ENCODE data around the gene CACNA1C.

CACNA1C gene

DNA sequence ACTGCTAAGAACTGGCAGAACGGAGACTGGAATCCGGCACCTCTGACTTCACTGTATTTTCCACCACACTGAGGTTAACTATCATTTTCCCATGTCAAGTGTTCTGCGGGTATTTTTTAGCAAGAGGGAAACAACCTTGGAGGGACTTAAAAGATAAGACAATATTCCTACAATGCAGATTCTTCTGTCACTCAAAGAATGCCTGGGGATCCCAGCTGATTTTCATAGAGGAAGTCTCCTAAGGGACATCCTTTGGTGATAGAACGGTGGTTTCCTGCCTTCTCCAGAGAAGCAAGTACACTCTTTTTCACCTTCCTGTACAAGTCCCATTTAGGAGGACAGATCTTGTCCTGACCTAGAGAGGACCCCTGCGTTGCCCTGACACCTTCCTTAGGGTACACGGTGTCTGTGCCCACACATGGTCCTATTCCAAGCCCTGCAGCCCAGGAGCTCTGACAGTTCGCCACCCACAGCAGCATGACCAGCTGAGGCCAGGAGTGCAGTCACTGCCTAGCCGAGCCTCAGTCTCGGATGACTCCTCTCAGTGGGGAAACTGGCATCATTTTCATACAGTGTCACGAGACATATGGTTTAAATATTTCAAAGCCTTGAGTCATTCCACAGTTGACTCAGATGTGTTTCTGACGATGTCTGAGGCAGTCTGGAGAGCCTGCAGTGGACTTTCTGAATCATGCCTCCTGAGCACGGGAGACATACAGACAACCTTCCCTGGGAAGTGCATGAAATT, 560.7 kb downstream of the CACNA1C start:
- DNase-seq = no peak

DNA sequence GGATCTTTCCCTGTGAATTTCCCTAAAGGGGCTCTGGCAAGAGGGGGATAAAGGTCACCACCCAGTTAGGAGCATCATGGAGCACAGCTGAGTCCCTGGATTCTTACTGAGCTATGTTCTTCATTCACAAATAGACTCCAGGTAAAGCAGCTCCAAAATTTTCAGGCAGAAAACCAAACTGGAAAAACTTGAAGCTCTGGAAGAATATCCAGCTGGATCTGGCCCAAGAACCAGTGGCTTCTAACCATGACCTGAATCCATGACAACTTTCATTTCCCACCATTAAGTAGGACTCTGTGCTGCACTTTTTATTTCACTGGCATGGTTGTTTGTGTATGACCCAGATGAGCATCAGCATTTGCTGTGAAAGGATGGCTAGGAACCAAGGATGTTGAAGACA, 561.6 kb downstream of the CACNA1C start:
- DNase-seq = no peak

DNA sequence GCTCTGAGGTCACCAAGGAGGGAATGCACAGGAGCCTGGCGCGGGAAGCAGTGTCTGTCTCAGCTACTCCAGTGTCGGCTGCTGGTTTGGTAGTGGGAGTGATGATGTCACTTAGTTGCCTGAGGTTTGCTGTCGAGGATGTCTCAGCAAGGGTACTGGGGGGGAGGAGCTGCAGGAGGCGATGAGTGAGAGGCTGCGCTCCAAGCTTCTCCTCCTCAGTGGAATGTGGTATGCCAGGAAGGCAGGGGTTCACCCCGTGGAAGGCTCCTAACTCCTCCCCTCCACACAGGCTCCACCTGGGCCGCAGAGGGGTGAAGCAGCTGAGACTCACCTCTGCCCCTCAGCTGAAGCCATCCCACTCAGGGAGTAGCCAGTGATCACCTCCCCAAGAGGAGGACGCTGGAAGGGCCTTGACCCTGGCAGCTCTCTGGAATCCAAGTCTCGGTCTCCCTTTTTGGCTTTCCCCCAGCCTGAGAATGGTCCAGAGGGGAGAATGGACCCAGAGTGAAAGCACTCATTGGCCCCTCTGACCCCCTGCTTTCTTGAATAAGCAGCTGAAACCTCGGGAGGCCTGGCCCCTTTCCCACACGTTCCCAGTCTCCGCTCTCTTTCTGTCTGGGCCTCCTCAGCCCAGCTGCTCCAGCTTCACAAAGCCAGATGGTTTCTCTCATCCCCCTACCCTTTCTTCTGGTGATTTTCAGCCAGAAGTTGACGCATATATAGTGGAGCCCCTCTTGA, 563.0 kb downstream of the CACNA1C start:
- no peak for DNase-seq

- no peak for DNase-seq
Observed at GRCh38 chr12:2616763-2617162, 564.0 kb downstream of the CACNA1C start.

DNA sequence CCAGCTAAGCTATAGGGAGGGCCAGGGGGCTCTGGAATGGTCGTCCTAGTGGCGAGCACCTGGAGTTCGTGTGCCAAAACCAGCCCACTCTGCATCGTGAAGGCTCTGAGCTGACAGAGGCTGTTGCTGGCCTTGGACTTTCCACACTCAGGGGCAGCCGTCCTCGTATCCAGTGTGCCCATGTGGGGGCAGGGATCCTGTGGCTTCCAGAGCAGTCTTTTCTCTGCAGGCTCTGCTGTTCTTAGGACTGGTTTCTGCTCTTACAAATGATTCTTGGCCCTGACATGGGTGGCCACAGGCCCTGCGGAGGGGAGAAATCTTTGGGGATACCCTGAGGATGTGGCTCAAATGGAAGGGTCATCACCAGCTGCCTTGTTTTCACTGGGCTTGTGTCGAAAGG, 564.6 kb downstream of the CACNA1C start:
- no peak for DNase-seq

GRCh38 chr12:2618291-2618995, 565.7 kb downstream of the CACNA1C start:
- no peak for DNase-seq

DNA sequence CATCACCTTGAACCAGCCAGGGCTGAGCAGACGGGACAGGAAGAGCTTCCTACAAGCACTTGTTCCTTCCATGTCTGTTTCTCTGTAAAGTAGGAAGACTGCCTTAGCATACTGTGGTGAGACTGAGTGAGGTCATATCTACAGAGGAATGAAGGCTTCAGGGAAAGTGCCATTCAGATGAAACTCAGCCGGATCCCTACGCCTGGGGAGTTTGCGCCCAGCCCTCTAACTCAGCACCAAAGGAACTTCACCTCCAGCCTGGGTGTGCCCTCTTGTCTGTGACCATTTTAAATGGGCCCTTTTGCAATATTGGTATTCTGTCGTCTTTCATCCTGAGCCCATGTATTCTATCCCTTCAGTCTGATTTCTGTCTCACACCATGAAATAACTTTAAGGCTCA, 566.3 kb downstream of the CACNA1C start:
- DNase-seq = no peak

GRCh38 chr12:2622460-2622859, 569.7 kb downstream of the CACNA1C start:
- DNase-seq = no peak

GRCh38 chr12:2623472-2623871, 570.7 kb downstream of the CACNA1C start:
- DNase-seq = no peak

DNA sequence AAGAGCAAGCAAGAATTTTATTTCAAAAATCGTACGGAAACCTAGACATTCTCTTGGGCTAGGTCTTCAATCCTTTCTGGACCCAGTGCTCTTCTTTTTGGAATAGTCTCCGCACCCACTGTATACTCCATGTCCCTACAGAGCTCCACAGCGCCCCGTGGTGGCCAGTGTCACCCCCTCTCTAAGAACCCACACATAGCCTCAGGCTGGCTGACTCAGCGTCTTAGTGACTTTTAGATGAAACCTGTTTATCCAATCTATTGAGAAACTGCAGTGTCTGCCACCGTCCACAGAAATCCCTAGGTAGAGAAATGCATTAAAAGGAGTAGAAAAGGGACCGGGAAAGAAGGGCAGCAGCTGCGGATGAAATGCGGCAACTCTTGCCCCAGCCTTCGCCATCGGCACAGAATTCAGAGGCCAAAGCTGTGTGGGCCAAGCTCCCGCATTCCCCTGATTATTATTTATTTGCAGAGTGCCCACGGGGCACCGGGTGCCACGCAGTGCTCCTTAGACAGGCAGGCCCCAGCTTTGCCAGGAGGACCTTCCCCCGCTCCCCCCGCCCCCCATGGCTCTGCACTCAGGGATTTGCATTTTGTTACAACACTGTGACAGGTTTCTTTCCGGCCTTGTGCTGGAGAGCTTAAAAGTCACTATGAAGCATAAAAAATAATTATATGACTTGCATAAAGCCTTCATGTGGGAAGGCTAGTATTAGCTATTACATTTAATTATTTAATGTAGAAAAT, 571.9 kb downstream of the CACNA1C start:
- DNase-seq = no peak

- DNase-seq = no peak
Observed at GRCh38 chr12:2625289-2625612, 572.5 kb downstream of the CACNA1C start.

DNA sequence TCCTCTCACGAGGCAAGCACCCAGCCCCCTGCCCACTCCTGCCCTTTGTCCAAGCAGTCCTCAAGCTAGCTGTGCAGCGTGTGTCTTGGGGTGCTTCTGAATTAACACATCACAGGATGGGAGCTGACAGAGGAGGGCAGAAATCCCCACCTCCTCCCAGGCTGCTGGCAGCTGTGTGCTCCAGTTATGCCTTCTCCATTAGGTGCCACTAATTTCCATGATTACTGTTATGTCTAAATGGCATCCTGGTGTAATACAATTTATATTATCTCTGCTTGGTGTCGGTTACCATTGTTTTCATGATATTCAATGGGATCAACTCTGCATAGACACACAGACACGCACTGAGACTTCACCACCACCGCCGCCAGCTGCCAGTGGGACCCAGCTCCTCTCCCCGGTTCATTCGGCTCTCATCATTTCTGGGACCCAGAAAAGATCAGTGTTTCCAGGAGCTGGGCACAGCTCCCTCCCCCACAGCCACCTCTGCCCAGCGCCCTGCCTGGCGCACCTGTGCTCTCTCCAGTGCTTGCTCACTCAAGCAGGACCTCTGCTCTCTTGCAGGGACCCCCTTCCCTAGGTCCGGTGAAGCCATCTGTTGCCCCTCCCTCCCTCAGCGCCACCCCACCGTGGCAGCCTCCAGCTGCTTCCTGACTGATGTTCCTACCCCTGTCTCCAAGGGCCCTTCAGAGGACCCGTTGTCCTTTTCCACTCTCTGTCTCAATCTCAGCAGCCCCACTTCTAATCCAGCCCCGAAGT, 574.5 kb downstream of the CACNA1C start:
- DNase-seq = no peak

DNA sequence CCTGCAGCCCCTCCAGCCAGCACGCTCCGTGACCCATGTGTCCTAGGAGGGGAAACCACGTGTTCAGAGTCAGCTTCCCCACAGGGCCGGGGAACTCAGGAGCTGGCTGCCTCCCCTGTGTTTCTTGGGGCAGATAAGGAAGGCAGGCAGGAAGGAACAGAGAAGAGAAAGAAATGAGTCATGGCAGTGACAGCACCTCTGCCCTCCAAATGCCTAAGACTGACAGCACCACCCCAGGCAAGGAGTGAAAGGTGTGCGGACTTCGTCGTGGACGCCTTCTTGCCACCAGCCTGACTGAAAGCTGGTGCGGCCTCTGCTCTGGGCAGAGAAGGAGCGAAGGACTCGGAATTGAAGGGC, 575.0 kb downstream of the CACNA1C start:
- DNase-seq = no peak

DNA sequence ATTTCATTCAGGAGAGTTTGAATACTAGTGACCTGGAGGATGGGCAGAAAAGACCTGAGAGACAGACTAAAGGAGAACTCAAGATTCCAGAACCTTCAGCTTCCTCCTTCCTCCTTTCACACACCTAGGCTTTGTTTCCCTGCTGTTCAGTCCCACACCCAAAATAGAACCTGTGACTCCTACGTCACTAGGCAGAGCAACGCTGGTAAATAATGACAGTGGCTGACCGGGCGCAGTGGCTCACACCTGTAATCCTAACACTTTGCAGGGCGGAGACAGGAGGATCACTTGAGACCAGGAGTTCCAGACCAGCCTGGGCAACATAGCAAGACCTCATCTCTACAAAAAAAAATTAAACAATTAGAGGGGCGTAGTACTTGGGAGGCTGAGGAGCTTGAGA, 575.6 kb downstream of the CACNA1C start:
- no peak for DNase-seq

DNA sequence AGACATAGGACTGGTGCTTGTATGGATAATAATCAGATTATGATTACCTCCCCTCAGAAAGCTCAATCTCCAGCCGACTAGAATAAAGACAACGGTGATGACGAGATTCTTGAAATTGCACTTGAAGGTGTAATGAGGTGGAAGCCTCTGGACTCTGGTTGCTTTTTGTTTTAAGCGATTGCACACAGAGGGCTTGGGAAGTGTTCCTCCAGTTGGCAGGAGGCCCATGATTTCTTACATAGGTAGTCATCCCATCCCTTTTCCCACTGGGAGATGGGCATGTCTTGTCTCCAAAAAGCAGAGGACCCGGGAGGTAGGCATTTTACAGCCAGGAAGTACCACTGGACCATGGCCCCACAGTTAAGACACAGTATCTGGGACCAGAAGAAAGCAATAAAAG, 576.3 kb downstream of the CACNA1C start:
- no peak for DNase-seq

- DNase-seq = no peak
Observed at GRCh38 chr12:2631653-2632350, 579.0 kb downstream of the CACNA1C start.

DNA sequence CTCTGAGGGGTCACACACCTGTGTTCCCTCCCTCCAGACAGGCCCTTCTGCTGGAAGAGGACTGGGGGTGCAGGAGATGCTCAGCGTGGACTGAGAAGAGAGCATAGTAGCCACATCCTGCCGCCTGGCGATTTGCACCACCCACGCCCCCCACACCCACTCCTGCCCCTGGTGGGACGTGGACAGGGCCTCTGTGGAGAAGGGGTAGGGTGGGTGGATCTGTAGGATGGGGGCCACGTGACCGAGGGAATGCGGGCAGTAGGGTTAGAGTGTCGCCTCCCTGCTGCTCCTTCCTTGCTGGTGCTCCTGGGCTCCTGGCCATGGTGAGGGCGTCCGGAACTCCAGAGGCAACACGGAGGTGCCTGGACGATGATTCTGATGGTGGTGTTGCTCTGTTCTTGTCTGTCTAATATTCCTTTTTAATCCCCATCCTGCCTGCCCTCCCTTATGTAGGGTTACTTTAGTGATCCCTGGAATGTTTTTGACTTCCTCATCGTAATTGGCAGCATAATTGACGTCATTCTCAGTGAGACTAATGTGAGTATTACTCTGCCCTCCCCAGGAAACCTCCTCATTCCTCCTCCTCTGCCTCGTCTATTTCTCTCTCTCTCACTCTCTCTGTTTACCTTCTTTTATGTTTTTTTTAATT, 580.5 kb downstream of the CACNA1C start:
- no peak for DNase-seq

GRCh38 chr12:2633825-2634200, 581.0 kb downstream of the CACNA1C start:
- DNase-seq = no peak

DNA sequence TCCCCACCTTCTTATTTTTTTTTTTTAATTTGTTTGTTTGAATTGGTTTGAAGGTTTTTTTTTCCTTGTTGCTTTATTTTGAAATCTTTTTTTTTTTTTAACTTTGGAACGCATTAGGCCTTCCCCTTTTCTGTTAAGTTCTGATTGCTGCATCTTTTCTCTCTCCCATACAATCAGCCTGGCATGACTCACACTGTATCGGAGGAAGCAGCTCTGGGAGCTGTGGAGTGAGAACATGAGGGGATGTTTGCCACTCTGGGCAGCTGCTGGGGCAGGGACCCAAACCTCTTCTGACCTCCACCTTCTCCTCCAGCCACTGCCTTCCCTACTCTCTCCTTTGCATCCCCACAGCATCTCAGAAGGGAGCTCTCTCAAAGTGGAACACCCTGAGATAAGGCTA, 581.7 kb downstream of the CACNA1C start:
- no peak for DNase-seq

- no peak for DNase-seq
Observed at GRCh38 chr12:2636741-2637340, 584.1 kb downstream of the CACNA1C start.

DNA sequence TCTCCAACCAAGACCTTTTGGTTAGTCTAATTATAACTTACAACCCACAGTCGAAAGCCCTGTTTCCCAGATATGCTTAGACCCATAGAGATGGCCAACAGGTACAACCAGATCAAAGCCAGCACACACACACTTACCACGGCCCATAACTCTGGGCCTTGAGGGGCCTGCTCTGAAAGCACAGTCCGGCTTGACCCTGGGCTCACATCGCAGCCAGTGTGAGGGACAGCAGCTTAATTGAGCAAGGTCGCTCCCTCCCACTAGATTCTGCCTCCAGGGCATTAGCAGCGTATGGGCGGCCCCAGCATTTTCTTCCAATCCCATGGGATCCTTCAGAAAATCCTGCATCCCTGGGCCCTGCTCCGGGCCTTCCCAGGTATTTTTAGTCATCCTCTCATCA, 584.6 kb downstream of the CACNA1C start:
- DNase-seq = no peak

All from CD4-positive, alpha-beta T cell treated with Interleukin-12 subunit alpha and Interleukin-12 subunit beta, for 1 hour (primary cell).